Nephron progenitor cell (in vitro differentiated cells): ENCODE measurements around the gene WFIKKN1.
A peak's percentile ranks its signal among the peaks of the same experiment; 100 is the strongest.
"Not testable (repeated sequence)": the region's sequence is repeated elsewhere in the genome, so short reads cannot be mapped to it uniquely, and the experiment has no call there.

Source experiments
- DNase-seq: peaks from one replicate; pipeline ENCODE4 v3.0.0; 2021
- H3K27ac Mint-ChIP-seq: 2 replicates; pipeline ENCODE4 v1.8.0; 2021; ENCODE audit warnings: mild to moderate bottlenecking, moderate library complexity, mixed read lengths
- H3K27me3 Mint-ChIP-seq: 2 replicates; pipeline ENCODE4 v1.8.0; 2021; ENCODE audit warnings: mild to moderate bottlenecking, low read depth, mixed read lengths; ENCODE audit not compliant: poor library complexity
- H3K36me3 Mint-ChIP-seq: 2 replicates; pipeline ENCODE4 v1.8.0; 2021; ENCODE audit warnings: low read depth, mixed read lengths
- H3K4me1 Mint-ChIP-seq: 2 replicates; pipeline ENCODE4 v1.8.0; 2021; ENCODE audit warnings: mixed read lengths
- H3K4me3 Mint-ChIP-seq: 2 replicates; pipeline ENCODE4 v1.8.0; 2021; ENCODE audit warnings: mild to moderate bottlenecking, moderate library complexity, mixed read lengths
- H3K9me3 Mint-ChIP-seq: 2 replicates; pipeline ENCODE4 v1.8.0; 2021; ENCODE audit warnings: mild to moderate bottlenecking, moderate library complexity, mixed read lengths
- TF ChIP-seq, protein P1 (sequence below): fragments of 200-600 bp; sonication (generic); IDR thresholded peaks from 2 replicates; pipeline ENCODE4 v1.5.0; 2021; ENCODE audit warnings: antibody characterized with exemption

The WFIKKN1 gene

DNA sequence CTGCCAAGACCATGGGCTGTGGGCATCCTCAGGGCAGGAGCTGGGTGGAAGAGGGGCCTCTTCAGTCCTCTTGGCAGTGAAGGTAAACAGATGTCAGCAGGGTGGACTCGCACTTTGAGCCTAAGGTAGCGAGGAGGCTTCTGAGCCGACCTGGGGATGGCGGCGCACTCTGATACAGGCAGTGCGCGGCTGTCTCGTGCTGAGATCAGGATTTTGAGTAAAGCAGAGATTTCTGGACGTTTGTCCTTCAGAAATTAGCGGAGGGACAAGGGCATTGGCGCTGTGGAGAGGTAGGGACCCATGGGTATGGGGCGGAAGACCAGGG lies 34.1 kb upstream of the WFIKKN1 start:
- Mint-ChIP-seq H3K36me3 (peaks cover 45% of the 10 kb centered on the region), H3K27me3 (peaks cover 3% of the 10 kb centered on the region), H3K4me3 (no peak overlapping the region), H3K9me3 (no peaks in the 10 kb centered on the region), H3K4me1 (peaks cover 47% of the 10 kb centered on the region), H3K27ac (no peak overlapping the region)
- TF ChIP-seq, protein P1, sequence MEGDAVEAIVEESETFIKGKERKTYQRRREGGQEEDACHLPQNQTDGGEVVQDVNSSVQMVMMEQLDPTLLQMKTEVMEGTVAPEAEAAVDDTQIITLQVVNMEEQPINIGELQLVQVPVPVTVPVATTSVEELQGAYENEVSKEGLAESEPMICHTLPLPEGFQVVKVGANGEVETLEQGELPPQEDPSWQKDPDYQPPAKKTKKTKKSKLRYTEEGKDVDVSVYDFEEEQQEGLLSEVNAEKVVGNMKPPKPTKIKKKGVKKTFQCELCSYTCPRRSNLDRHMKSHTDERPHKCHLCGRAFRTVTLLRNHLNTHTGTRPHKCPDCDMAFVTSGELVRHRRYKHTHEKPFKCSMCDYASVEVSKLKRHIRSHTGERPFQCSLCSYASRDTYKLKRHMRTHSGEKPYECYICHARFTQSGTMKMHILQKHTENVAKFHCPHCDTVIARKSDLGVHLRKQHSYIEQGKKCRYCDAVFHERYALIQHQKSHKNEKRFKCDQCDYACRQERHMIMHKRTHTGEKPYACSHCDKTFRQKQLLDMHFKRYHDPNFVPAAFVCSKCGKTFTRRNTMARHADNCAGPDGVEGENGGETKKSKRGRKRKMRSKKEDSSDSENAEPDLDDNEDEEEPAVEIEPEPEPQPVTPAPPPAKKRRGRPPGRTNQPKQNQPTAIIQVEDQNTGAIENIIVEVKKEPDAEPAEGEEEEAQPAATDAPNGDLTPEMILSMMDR: no peak
- no peak for DNase-seq

DNA sequence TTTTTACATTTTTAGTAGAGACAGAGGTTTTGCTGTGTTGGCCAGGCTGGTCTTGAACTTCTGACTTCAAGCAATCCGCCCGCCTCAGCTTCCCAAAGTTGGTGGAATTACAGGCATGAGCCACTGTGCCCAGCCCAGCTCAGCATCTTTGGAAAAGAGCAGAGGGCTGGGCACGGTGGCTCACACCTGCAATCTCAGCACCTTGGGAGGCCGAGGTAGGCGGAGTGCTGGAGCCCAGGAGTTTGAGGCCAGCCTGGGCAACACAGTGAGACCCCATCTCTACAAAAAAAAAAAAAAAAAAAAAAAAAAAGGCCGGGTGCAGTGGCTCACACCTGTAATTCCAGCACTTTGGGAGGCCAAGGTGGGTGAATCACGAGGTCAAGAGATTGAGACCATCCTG lies 33.1 kb upstream of the WFIKKN1 start:
- H3K27ac Mint-ChIP-seq, H3K27me3 Mint-ChIP-seq, H3K4me3 Mint-ChIP-seq, H3K9me3 Mint-ChIP-seq, DNase-seq: not testable (repeated sequence)
- H3K4me1 Mint-ChIP-seq: peaks cover 40% of the 10 kb centered on the region
- peaks cover 47% of the 10 kb centered on the region for H3K36me3 Mint-ChIP-seq

DNA sequence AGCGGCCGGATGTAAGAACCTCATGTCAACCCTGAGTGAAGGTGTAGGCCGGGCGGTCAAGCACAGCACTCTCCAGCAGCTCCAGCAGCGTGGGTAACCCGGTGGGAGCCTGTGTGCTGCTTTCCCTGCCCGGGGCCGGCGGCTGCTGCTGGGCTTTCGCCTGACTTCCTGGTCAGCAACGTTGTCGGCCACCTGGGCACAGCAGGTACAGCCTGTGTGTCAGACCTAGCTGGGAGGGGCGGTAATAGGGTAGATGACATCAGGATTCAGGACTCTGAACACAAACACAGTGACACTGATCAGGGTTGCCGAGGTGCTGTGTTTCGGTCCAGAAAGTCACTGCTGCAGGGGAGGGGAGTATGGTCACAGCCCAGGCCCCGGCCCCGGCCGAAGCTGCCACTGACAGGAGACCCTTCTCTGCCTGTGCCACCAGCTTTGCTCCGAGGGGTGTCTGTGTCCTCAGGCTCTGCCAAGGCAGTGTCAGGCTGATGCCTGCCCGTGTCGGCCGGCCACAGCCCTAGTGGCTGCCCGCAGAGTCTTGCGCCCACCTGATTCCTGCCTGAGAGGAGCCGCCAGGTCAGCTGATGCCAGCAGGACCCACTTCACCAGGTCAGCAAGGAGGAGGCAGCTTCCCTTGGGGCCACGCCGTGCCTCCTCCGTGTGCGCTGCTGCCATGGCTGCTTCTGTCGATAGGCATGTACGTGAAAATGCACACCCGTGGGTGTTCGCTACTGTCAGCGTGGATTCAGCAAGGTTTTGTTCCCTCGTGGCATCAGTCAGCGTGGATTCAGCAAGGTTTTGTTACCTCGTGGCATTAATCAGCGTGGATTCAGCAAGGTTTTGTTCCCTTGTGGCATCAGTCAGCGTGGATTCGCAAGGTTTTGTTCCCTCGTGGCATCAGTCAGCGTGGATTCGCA lies 31.7 kb upstream of the WFIKKN1 start:
- H3K4me3 Mint-ChIP-seq: no peak overlapping the region
- H3K27ac Mint-ChIP-seq: no peak overlapping the region
- H3K27me3 Mint-ChIP-seq: peaks cover 7% of the 10 kb centered on the region
- H3K9me3 Mint-ChIP-seq: peaks cover 14% of the 10 kb centered on the region
- TF ChIP-seq, protein P1: no peak
- DNase-seq: no peak
- peaks cover 35% of the 10 kb centered on the region for H3K4me1 Mint-ChIP-seq
- H3K36me3 Mint-ChIP-seq: peaks cover 55% of the 10 kb centered on the region

DNA sequence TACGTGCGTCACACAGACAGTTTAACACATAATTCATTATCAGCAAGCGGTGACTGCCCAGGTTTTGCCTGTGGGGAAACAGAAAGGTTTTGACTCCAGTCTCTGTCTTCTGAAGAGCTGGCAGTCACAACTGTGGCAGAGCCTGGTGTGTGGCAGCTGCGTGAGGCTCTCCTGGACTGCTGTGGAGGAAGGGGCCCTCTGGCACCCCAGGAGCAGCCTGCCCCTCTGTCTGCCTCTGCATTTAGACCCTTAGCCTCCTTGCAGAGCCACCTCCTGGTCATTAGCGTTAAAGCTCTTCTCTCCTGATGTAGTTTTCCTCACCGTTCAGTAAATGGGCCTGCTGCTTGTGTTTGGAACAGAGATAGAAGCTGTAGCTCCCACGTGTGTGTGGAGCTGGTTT lies 30.0 kb upstream of the WFIKKN1 start:
- H3K4me3 Mint-ChIP-seq: no peak overlapping the region
- H3K27ac Mint-ChIP-seq: peak overlapping the region; percentile 77
- TF ChIP-seq, protein P1: no peak

DNA sequence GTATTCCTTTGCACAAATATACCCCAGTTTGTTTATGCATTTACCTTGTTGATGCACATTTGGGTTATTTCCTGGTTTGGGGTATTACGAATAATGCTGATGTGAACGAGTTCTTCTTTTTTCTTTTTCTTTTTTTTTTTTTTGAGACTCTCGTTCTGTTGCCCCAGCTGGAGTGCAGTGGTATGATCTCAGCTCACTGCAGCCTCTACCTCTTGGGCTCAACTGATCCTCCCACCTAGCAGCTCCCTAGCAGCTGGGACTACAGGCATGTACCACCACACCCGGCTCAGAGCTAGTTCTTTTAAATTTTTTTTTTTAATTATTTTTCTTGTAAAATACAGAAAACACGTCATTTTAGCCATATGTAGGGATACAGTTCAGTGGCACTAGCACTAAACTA lies 26.9 kb upstream of the WFIKKN1 start:
- no peak overlapping the region for H3K27ac Mint-ChIP-seq

More for the DNA sequence above, 30.0 kb upstream of the WFIKKN1 start:
- no peak for DNase-seq
- peaks cover 30% of the 10 kb centered on the region for H3K9me3 Mint-ChIP-seq
- peaks cover 4% of the 10 kb centered on the region for H3K27me3 Mint-ChIP-seq
- peaks cover 72% of the 10 kb centered on the region for H3K36me3 Mint-ChIP-seq
- H3K4me1 Mint-ChIP-seq: peaks cover 24% of the 10 kb centered on the region

DNA sequence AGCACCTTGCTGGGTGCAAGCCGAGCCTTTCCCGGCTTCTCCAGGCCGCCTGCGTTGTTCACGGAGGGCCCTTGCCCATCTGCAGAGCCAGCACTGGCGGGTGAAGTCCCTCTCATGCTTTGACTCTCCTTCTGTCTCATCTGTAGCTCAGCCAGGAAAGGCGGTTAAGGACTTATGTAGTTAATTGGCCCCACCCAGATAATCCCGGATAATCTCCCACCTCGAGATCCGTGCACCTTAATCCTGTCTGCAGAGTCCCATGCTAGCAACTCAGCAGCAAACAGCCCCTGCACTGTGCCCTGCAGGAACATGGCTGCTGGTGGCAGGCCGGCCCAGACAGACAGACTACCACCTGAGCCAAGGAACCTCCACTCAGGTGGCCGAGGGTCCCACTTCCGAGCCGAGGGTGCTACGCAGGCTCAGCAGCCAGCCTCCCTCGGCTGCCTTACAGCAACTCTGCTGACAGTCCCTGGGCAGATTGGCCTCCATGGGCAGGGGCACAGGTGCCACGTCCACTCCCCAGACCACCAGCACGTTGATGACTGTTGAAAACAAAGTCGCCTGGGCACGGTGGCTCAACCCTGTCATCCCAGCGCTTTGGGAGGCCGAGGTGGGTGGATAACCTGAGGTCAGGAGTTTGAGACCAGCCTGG lies 24.0 kb upstream of the WFIKKN1 start:
- DNase-seq: no peak
- TF ChIP-seq, protein P1: no peak
- H3K27ac Mint-ChIP-seq: no peak overlapping the region
- peaks cover 7% of the 10 kb centered on the region for H3K27me3 Mint-ChIP-seq
- H3K36me3 Mint-ChIP-seq: peaks cover 63% of the 10 kb centered on the region
- H3K4me3 Mint-ChIP-seq: no peak overlapping the region
- H3K9me3 Mint-ChIP-seq: peaks cover 50% of the 10 kb centered on the region
- peaks cover 39% of the 10 kb centered on the region for H3K4me1 Mint-ChIP-seq

More for the DNA sequence above, 26.9 kb upstream of the WFIKKN1 start:
- Mint-ChIP-seq H3K27me3 (peaks cover 7% of the 10 kb centered on the region), H3K36me3 (peaks cover 70% of the 10 kb centered on the region), H3K9me3 (peaks cover 45% of the 10 kb centered on the region), H3K4me1 (peaks cover 28% of the 10 kb centered on the region), H3K4me3 (no peak overlapping the region)
- no peak for DNase-seq
- TF ChIP-seq, protein P1: no peak
